ENCODE measurements around the gene FAM193A.

DNA sequence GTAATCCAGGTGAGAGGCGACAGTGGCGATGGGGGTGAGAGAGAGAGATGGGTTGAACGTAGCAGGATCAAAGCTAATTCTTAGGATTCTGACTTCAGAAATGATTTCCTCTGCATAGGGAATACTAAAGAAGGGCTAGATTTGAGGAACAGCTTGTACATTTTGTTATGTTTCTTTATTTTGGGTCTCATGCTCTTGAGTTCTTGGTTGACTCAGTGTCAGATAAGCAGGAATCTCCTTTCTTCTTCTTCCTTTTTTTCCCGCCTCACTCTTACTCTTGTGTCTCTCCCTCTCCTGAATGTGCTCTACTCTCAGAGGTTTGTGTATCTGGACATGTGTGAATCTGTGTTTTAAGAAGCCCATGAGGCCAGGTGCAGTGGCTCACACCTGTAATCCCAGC, 36.4 kb downstream of the FAM193A start:
- TF ChIP-seq, protein P1, sequence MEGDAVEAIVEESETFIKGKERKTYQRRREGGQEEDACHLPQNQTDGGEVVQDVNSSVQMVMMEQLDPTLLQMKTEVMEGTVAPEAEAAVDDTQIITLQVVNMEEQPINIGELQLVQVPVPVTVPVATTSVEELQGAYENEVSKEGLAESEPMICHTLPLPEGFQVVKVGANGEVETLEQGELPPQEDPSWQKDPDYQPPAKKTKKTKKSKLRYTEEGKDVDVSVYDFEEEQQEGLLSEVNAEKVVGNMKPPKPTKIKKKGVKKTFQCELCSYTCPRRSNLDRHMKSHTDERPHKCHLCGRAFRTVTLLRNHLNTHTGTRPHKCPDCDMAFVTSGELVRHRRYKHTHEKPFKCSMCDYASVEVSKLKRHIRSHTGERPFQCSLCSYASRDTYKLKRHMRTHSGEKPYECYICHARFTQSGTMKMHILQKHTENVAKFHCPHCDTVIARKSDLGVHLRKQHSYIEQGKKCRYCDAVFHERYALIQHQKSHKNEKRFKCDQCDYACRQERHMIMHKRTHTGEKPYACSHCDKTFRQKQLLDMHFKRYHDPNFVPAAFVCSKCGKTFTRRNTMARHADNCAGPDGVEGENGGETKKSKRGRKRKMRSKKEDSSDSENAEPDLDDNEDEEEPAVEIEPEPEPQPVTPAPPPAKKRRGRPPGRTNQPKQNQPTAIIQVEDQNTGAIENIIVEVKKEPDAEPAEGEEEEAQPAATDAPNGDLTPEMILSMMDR (IDR thresholded peaks at IDR 0.05; ENCODE audit: insufficient read depth, low read depth, low read length), result no peak
- TF ChIP-seq EZH2 (IDR thresholded peaks at IDR 0.05; ENCODE audit: insufficient read depth, low read length), result no peak
